OCI-M1 (cell line): ENCODE results near the gene USP32.
A peak's percentile ranks its signal among the peaks of the same experiment; 100 is the strongest.
"Not testable (repeated sequence)": the region's sequence is repeated elsewhere in the genome, so short reads cannot be mapped to it uniquely, and the experiment has no call there.

ENCODE experiments used
- DNase-seq: peaks from one replicate; lab custom pipeline; 2025; lab: John Stamatoyannopoulos, UW

USP32 gene

GRCh38 chr17:60332574-60332973 lies 59.4 kb downstream of the USP32 start:
- no peak for DNase-seq

GRCh38 chr17:60330731-60331130 lies 61.2 kb downstream of the USP32 start:
- DNase-seq, result no peak

- DNase-seq, result no peak
These were observed 63.3 kb downstream of the USP32 start for GRCh38 chr17:60328679-60329078.

GRCh38 chr17:60327901-60328273 lies 64.0 kb downstream of the USP32 start:
- no peak for DNase-seq

- DNase-seq, result no peak
These were observed 64.6 kb downstream of the USP32 start for GRCh38 chr17:60327134-60327900.

GRCh38 chr17:60326702-60327101 lies 65.2 kb downstream of the USP32 start:
- no peak for DNase-seq

GRCh38 chr17:60325730-60326524 lies 66.0 kb downstream of the USP32 start:
- no peak for DNase-seq

GRCh38 chr17:60323754-60324153 lies 68.2 kb downstream of the USP32 start:
- no peak for DNase-seq

- DNase-seq, result no peak
These were observed 69.9 kb downstream of the USP32 start for GRCh38 chr17:60322056-60322387.

- DNase-seq, result no peak
These were observed 70.4 kb downstream of the USP32 start for GRCh38 chr17:60321336-60322055.

- no peak for DNase-seq
These were observed 73.1 kb downstream of the USP32 start for GRCh38 chr17:60318830-60319229.

- DNase-seq, result no peak
These were observed 73.6 kb downstream of the USP32 start for GRCh38 chr17:60318326-60318725.

- peak; percentile 76 for DNase-seq
These were observed 76.3 kb downstream of the USP32 start for GRCh38 chr17:60315650-60316049.

GRCh38 chr17:60314900-60315299 lies 77.0 kb downstream of the USP32 start:
- DNase-seq, result not testable (repeated sequence)

GRCh38 chr17:60314423-60314822 lies 77.5 kb downstream of the USP32 start:
- no peak for DNase-seq

- no peak for DNase-seq
These were observed 80.0 kb downstream of the USP32 start for GRCh38 chr17:60311936-60312335.

- DNase-seq, result no peak
These were observed 80.7 kb downstream of the USP32 start for GRCh38 chr17:60311186-60311585.

GRCh38 chr17:60305141-60305540 lies 86.8 kb downstream of the USP32 start:
- DNase-seq, result peak; percentile 88

GRCh38 chr17:60304502-60304901 lies 87.4 kb downstream of the USP32 start:
- DNase-seq, result peak; percentile 29

GRCh38 chr17:60303406-60304099 lies 88.4 kb downstream of the USP32 start:
- peak; percentile 33 for DNase-seq

GRCh38 chr17:60301649-60302048 lies 90.3 kb downstream of the USP32 start:
- DNase-seq, result peak; percentile 66

- DNase-seq, result no peak
These were observed 91.0 kb downstream of the USP32 start for GRCh38 chr17:60300949-60301348.
